Panc1 (cell line): ENCODE data around the gene ZNF235.

ENCODE experiments used
- POLR2AphosphoS5 ChIP-seq: IDR thresholded peaks from 2 replicates; pipeline ENCODE4 v1.6.1; 2012; ENCODE audit warnings: mild to moderate bottlenecking, low read depth, low read length, moderate library complexity
- SIN3A ChIP-seq: IDR thresholded peaks from 2 replicates; pipeline ENCODE4 v1.6.1; 2012; ENCODE audit warnings: low read depth, mild to moderate bottlenecking, low read length, moderate library complexity, borderline replicate concordance; ENCODE audit not compliant: insufficient read depth
- TCF7L2 ChIP-seq: IDR thresholded peaks from 2 replicates; pipeline ENCODE4 v1.6.1; 2011; ENCODE audit warnings: mild to moderate bottlenecking, low read depth, low read length, inconsistent platforms
- TF ChIP-seq, protein P1 (sequence below): fragments of 450-650 bp; IDR thresholded peaks from 2 replicates; pipeline ENCODE4 v1.5.1; 2017; ENCODE audit warnings: mild to moderate bottlenecking
- TF ChIP-seq, protein P2 (sequence below), 2 experiments: IDR thresholded peaks; 2 replicates each; pipeline ENCODE4 v1.6.1; 2011 to 2012; ENCODE audit warnings: low read depth in 2 of 2, control low read depth in 1 of 2, low read length in 1 of 2, mild to moderate bottlenecking in 1 of 2, moderate library complexity in 1 of 2; ENCODE audit not compliant: insufficient read depth in 1 of 2

DNA sequence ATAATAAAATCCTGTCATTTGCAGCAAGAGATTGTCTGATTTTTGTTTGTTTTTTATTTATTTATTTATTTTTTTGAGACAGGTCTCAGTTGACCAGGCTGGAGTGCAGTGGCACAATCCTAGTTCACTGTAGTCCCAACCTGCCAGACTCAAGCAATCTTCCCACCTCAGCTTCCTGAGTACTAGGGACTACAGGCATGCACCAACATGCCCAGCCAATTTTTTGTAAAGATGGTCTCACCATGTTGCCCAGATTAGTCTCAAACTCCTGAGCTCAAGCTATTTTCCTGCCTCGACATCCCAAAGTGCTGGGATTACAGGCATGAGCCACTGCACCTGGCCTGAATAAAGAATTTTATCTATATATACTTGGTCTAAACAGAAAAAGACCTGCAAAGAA, 27.5 kb downstream of the ZNF235 start:
- TF ChIP-seq, protein P1, sequence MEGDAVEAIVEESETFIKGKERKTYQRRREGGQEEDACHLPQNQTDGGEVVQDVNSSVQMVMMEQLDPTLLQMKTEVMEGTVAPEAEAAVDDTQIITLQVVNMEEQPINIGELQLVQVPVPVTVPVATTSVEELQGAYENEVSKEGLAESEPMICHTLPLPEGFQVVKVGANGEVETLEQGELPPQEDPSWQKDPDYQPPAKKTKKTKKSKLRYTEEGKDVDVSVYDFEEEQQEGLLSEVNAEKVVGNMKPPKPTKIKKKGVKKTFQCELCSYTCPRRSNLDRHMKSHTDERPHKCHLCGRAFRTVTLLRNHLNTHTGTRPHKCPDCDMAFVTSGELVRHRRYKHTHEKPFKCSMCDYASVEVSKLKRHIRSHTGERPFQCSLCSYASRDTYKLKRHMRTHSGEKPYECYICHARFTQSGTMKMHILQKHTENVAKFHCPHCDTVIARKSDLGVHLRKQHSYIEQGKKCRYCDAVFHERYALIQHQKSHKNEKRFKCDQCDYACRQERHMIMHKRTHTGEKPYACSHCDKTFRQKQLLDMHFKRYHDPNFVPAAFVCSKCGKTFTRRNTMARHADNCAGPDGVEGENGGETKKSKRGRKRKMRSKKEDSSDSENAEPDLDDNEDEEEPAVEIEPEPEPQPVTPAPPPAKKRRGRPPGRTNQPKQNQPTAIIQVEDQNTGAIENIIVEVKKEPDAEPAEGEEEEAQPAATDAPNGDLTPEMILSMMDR, result no peak
- TF ChIP-seq POLR2AphosphoS5 (no peak), SIN3A (no peak), TCF7L2 (no peak)
- TF ChIP-seq, protein P2, sequence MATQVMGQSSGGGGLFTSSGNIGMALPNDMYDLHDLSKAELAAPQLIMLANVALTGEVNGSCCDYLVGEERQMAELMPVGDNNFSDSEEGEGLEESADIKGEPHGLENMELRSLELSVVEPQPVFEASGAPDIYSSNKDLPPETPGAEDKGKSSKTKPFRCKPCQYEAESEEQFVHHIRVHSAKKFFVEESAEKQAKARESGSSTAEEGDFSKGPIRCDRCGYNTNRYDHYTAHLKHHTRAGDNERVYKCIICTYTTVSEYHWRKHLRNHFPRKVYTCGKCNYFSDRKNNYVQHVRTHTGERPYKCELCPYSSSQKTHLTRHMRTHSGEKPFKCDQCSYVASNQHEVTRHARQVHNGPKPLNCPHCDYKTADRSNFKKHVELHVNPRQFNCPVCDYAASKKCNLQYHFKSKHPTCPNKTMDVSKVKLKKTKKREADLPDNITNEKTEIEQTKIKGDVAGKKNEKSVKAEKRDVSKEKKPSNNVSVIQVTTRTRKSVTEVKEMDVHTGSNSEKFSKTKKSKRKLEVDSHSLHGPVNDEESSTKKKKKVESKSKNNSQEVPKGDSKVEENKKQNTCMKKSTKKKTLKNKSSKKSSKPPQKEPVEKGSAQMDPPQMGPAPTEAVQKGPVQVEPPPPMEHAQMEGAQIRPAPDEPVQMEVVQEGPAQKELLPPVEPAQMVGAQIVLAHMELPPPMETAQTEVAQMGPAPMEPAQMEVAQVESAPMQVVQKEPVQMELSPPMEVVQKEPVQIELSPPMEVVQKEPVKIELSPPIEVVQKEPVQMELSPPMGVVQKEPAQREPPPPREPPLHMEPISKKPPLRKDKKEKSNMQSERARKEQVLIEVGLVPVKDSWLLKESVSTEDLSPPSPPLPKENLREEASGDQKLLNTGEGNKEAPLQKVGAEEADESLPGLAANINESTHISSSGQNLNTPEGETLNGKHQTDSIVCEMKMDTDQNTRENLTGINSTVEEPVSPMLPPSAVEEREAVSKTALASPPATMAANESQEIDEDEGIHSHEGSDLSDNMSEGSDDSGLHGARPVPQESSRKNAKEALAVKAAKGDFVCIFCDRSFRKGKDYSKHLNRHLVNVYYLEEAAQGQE (IDR thresholded peaks at IDR 0.05; ENCODE audit: insufficient read depth in 1 of 2, low read depth in 2 of 2, low read length in 1 of 2), result no peak
